ENCODE results near the gene RNF169. TPM values are rescaled to one million over a fixed set of nuclear protein-coding genes. Genes with fewer than 3 reads are reported as not detected.
A peak's percentile ranks its signal among the peaks of the same experiment; 100 is the strongest.

RNF169 gene
- total RNA-seq, 1 donor from 2014 or later, result 15.5 TPM

DNA sequence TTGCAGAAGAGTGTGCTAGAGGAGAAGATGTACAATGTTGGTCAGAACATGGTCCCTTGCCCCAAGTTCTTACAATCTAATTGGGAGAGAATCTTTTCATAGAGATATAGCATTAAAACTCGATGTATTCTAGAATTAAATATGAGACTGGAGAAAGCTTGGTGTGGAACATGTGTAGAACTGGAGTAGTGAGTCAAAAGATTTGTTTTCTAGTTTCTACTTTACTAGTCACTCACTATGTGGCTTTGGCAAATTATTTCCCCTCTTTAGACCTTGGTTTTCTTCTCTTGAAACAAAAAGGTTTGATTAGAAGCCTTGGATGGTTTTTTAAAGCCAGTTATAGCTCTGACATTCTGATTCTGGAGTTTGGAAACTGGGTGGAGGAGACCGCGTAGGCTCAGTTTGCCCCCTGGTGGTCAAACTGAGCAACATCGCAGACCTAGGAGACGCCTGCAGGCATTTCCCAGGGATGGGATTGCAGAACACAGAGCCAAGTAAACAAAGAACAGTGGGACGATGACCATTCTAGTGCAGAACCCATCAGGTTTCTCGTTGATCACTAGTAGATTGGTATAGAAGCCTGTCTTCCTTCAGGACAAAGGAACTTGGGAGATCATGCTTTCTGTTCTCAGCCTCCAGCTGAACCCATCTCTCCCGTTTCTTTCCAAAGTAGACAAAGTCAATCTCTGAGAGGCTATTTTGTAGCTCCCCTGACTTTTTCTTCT lies 8.9 kb upstream of the RNF169 start:
- H3K36me3 Mint-ChIP-seq (ENCODE audit: unreplicated experiment), result no peaks in the 10 kb centered on the region
- TF ChIP-seq, protein P1, sequence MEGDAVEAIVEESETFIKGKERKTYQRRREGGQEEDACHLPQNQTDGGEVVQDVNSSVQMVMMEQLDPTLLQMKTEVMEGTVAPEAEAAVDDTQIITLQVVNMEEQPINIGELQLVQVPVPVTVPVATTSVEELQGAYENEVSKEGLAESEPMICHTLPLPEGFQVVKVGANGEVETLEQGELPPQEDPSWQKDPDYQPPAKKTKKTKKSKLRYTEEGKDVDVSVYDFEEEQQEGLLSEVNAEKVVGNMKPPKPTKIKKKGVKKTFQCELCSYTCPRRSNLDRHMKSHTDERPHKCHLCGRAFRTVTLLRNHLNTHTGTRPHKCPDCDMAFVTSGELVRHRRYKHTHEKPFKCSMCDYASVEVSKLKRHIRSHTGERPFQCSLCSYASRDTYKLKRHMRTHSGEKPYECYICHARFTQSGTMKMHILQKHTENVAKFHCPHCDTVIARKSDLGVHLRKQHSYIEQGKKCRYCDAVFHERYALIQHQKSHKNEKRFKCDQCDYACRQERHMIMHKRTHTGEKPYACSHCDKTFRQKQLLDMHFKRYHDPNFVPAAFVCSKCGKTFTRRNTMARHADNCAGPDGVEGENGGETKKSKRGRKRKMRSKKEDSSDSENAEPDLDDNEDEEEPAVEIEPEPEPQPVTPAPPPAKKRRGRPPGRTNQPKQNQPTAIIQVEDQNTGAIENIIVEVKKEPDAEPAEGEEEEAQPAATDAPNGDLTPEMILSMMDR (IDR thresholded peaks at IDR 0.05), result peak; percentile 85
- no peaks in the 10 kb centered on the region for H3K4me1 Mint-ChIP-seq (ENCODE audit: unreplicated experiment)
- peaks cover 24% of the 10 kb centered on the region for H3K27me3 Mint-ChIP-seq (ENCODE audit: unreplicated experiment)
- no peak overlapping the region for H3K4me3 Mint-ChIP-seq (ENCODE audit: unreplicated experiment)
- no peaks in the 10 kb centered on the region for H3K9me3 Mint-ChIP-seq (ENCODE audit: unreplicated experiment)
- DNase-seq (ENCODE audit: extremely low spot score, unreplicated experiment), result peak; percentile 83
- no peak overlapping the region for H3K27ac Mint-ChIP-seq (ENCODE audit: unreplicated experiment)

DNA sequence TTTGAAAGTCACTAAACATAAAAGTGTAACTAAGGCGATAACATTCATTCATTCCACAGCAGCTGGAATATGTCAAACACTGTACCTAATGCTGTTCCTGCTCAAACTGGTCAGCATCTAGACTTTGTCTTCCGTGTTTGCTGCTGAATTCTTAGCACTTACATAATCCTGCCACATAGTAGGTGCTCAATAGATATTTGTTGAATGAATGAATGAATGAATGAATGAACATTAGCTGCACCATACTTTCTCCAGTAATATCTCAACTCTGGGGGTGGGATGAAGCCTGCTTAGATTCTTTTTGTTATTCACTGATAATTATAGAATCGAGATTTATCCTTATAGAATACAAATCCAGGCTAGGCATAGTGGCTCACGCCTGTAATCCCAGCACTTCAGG lies 6.6 kb upstream of the RNF169 start:
- peaks cover 15% of the 10 kb centered on the region for H3K27me3 Mint-ChIP-seq (ENCODE audit: unreplicated experiment)
- H3K27ac Mint-ChIP-seq (ENCODE audit: unreplicated experiment), result no peak overlapping the region
- TF ChIP-seq, protein P1 (IDR thresholded peaks at IDR 0.05), result no peak
- DNase-seq (ENCODE audit: extremely low spot score, unreplicated experiment), result no peak
- H3K4me3 Mint-ChIP-seq (ENCODE audit: unreplicated experiment), result no peak overlapping the region
- no peaks in the 10 kb centered on the region for H3K9me3 Mint-ChIP-seq (ENCODE audit: unreplicated experiment)
- H3K4me1 Mint-ChIP-seq (ENCODE audit: unreplicated experiment), result no peaks in the 10 kb centered on the region
- no peaks in the 10 kb centered on the region for H3K36me3 Mint-ChIP-seq (ENCODE audit: unreplicated experiment)

DNA sequence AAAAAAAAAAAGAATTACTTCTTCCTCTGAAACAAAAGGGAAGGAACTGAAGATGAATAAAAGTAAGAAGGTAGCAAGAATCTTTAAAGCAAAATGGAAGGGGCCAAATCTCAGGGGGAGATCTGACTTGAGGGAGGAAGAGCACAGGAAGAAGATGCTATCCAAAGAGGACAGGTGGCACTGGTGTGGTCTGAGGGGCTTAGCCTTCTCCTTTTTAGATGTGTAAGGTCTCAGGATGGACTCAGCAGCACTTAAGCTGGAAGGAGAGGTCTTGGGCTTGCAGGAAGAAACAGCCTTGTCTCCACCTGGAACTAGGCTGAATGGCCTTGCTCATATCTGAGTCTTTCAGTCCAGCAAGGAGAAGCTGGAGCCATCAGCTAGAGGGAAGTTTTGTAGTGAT lies 5.0 kb upstream of the RNF169 start:
- H3K9me3 Mint-ChIP-seq (ENCODE audit: unreplicated experiment), result no peaks in the 10 kb centered on the region
- no peak overlapping the region for H3K27ac Mint-ChIP-seq (ENCODE audit: unreplicated experiment)
- H3K4me3 Mint-ChIP-seq (ENCODE audit: unreplicated experiment), result no peak overlapping the region
- H3K4me1 Mint-ChIP-seq (ENCODE audit: unreplicated experiment), result peaks cover 5% of the 10 kb centered on the region
- H3K27me3 Mint-ChIP-seq (ENCODE audit: unreplicated experiment), result peaks cover 8% of the 10 kb centered on the region
- no peaks in the 10 kb centered on the region for H3K36me3 Mint-ChIP-seq (ENCODE audit: unreplicated experiment)
- TF ChIP-seq, protein P1 (IDR thresholded peaks at IDR 0.05), result no peak
- DNase-seq (ENCODE audit: extremely low spot score, unreplicated experiment), result no peak

DNA sequence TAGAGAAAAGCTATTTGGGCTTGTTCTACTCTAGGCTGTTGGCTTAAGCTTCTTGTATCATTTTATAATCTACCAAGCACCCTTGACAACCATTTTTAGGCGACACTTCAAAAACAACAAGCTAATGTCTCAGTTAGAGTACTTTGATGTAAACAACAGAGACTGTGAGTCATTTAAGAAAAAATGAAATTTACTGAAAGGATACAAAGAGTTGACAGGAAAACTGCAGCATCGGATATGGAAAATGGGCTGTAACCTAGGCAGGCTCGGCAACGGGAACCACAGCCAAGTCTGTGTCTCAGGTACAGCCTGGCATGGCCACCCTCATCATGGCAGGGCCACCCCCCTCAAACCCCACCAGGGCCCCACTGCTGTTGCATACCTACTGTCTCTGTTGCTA lies 4.4 kb upstream of the RNF169 start:
- DNase-seq (ENCODE audit: extremely low spot score, unreplicated experiment), result no peak
- Mint-ChIP-seq H3K27ac (ENCODE audit: unreplicated experiment) (no peak overlapping the region), H3K27me3 (ENCODE audit: unreplicated experiment) (peaks cover 2% of the 10 kb centered on the region), H3K4me3 (ENCODE audit: unreplicated experiment) (no peak overlapping the region), H3K4me1 (ENCODE audit: unreplicated experiment) (peaks cover 5% of the 10 kb centered on the region), H3K9me3 (ENCODE audit: unreplicated experiment) (no peaks in the 10 kb centered on the region), H3K36me3 (ENCODE audit: unreplicated experiment) (no peaks in the 10 kb centered on the region)
- TF ChIP-seq, protein P1 (IDR thresholded peaks at IDR 0.05), result no peak

DNA sequence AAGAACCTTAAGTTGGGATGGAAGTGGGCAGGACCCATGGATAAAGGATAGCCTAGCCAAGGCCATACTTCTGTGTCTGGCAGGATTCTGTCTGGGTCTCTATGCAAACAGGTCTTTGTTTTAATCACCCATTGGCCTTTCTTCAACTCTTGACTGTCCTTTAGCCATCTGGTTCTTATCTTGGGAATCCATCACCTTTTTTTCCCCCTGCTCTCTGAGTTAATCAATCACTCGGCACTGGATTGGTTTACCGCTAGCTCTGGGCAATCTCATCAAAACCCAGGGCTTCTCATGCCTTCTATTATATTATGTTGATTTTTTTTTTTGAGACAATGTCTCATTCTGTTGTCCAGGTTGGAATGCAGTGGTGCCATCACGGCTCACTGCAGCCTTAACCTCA lies 1.8 kb upstream of the RNF169 start:
- no peaks in the 10 kb centered on the region for H3K9me3 Mint-ChIP-seq (ENCODE audit: unreplicated experiment)
- H3K27me3 Mint-ChIP-seq (ENCODE audit: unreplicated experiment), result no peaks in the 10 kb centered on the region

More for the DNA sequence above, 1.8 kb upstream of the RNF169 start:
- Mint-ChIP-seq H3K36me3 (ENCODE audit: unreplicated experiment) (no peaks in the 10 kb centered on the region), H3K4me1 (ENCODE audit: unreplicated experiment) (peaks cover 21% of the 10 kb centered on the region), H3K27ac (ENCODE audit: unreplicated experiment) (no peak overlapping the region), H3K4me3 (ENCODE audit: unreplicated experiment) (no peak overlapping the region)
- TF ChIP-seq, protein P1 (IDR thresholded peaks at IDR 0.05), result no peak
- DNase-seq (ENCODE audit: extremely low spot score, unreplicated experiment), result no peak

All from osteocyte (in vitro differentiated cells).